ENCODE results near the gene ZNF778.
"Not testable (repeated sequence)": the region's sequence is repeated elsewhere in the genome, so short reads cannot be mapped to it uniquely, and the experiment has no call there.

The ZNF778 gene

DNA sequence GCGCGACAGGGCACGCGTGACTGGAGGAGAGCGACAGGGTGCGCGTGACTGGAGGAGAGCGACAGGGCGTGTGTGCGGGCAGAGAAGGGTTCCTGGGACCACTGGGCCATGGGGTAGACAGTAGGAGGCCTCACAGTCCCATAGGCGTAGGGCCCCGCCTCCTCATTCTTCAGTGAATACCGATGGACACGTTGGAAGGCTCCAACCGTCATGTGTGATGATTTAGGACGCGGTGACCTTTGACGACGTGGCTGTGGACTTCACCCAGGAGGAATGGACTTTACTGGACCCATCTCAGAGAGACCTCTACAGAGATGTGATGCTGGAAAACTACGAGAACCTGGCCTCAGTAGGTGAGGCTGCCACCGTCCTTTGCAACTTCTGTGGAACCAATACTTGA, 5.4 kb downstream of the ZNF778 start:
- Mint-ChIP-seq H3K27ac (no peak overlapping the region), H3K9me3 (peaks cover 9% of the 10 kb centered on the region), H3K4me3 (no peak overlapping the region), H3K27me3 (no peaks in the 10 kb centered on the region), H3K36me3 (peaks cover 30% of the 10 kb centered on the region), H3K4me1 (peaks cover 10% of the 10 kb centered on the region)

DNA sequence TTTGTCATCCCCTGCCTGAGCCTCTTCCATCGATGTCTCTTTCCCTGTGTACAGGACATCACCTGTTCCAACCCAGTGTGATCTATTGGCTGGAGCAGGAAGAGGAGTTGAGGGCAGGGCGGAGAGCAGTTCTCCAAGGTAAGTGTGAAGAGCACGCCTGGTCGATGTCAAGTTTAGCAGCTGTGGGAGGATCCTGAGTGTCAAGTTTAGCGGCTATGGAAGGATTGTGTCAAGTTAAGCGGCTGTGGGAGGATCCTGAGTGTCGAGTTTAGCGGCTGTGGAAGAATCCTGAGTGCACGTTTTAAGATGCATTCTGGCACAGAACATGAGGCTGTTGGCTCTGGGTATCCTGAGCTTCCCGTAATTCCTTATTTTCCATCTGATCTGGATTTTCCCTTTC, 7.2 kb downstream of the ZNF778 start:
- no peaks in the 10 kb centered on the region for H3K27me3 Mint-ChIP-seq
- no peak overlapping the region for H3K27ac Mint-ChIP-seq
- H3K36me3 Mint-ChIP-seq = peaks cover 44% of the 10 kb centered on the region
- H3K4me1 Mint-ChIP-seq = peaks cover 3% of the 10 kb centered on the region
- peaks cover 14% of the 10 kb centered on the region for H3K9me3 Mint-ChIP-seq
- no peak overlapping the region for H3K4me3 Mint-ChIP-seq

DNA sequence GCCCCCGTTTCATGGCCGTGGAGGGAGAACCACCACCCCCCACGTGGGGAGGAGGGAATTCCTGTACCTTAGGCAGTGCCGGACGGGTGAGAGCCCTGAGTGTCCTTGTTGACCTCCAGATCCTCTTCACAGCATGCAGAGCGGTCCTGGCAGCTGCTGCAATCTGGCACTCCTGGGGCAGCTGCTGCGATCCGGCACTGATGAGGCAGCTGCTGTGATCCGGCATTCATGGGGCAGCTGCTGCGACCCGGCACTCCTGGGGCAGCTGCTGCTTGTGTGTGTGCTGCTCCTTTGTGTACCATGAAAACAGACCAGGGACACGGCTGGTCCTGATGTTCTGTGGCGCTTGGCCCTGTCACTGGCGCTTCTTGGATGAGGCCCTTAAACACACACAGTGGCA, 12.8 kb downstream of the ZNF778 start:
- peaks cover 13% of the 10 kb centered on the region for H3K9me3 Mint-ChIP-seq
- H3K27ac Mint-ChIP-seq = no peak overlapping the region
- H3K4me1 Mint-ChIP-seq = no peaks in the 10 kb centered on the region
- peaks cover 41% of the 10 kb centered on the region for H3K36me3 Mint-ChIP-seq
- H3K27me3 Mint-ChIP-seq = no peaks in the 10 kb centered on the region
- H3K4me3 Mint-ChIP-seq = no peak overlapping the region

DNA sequence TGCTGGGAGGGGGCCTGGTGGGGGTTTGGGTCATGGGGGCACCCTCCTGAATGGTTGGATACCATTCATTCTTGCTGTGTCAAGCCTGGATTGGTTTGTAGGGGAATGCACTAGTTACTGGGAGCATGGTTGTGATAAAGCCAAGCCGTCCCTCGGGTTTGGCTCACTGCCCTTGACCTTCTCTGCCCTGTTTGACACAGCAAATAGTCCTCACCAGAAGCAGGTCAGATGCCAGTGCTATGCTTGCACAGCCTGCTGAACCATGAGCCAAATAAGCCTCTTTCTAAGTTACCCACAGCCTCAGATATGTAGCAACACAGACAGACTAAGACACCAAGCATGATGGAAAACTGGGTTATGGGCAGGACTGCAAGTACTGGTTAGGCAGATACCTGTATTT, 14.6 kb downstream of the ZNF778 start:
- no peak overlapping the region for H3K4me3 Mint-ChIP-seq
- no peak overlapping the region for H3K27ac Mint-ChIP-seq
- peaks cover 5% of the 10 kb centered on the region for H3K9me3 Mint-ChIP-seq
- H3K27me3 Mint-ChIP-seq = no peaks in the 10 kb centered on the region
- no peaks in the 10 kb centered on the region for H3K4me1 Mint-ChIP-seq
- H3K36me3 Mint-ChIP-seq = peaks cover 28% of the 10 kb centered on the region

DNA sequence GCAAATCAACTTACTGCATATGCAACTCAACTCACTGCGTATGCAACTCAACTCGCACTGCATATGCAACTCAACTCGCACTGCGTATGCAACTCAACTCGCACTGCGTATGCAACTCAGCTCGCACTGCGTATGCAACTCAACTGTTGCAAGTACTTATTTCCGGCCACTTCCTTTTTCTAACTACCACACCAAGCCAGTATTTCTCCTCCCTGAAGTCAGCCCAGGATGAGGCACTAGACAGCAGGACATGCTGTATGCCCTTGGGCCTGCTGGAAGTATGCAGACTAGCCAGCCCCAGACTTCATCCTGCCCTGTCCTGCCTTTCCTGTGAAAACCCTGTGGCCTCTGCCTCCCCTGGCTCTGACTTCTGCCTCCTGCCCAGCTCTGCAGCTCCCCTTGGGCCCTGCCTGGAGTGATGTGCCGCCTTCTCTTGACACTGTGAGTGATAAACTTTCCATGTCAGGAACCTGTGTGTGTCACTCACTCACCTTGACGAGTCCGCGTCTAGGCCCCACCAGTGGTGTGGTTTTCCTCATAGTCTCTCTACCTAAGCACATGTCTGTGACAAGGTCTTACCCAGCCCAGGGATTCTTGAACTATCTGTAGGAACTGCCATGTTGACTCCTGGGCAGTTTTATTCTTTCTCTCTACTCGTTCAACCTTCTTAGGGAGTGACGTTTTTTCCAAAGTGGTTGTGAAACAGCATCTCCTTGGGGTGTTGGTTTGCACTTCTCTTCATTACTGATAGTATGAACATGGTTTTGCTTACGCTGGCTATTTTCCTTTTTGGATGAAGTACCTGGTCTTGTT, 16.4 kb downstream of the ZNF778 start:
- no peaks in the 10 kb centered on the region for H3K9me3 Mint-ChIP-seq
- H3K4me1 Mint-ChIP-seq = no peaks in the 10 kb centered on the region
- no peaks in the 10 kb centered on the region for H3K27me3 Mint-ChIP-seq
- peaks cover 12% of the 10 kb centered on the region for H3K36me3 Mint-ChIP-seq
- no peak overlapping the region for H3K4me3 Mint-ChIP-seq
- H3K27ac Mint-ChIP-seq = no peak overlapping the region

DNA sequence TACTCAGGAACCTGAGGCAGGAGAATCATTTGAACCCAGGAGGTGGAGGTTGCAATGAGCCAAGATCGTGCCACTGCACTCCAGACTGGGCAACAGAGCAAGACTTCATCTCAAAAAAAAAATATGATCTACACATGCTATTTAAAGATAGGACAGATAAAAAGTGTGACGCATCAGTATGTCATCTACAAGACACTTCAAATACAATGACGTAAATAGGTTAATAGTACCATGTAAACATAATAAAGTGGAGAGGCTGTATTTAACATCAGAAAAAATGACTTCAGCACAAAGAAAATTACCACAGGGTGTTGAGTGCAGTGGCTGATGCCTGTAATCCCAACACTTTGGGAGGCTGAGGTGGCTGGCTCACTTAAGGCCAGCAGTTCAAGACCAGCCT, 20.2 kb downstream of the ZNF778 start:
- H3K4me3 Mint-ChIP-seq = no peak overlapping the region

DNA sequence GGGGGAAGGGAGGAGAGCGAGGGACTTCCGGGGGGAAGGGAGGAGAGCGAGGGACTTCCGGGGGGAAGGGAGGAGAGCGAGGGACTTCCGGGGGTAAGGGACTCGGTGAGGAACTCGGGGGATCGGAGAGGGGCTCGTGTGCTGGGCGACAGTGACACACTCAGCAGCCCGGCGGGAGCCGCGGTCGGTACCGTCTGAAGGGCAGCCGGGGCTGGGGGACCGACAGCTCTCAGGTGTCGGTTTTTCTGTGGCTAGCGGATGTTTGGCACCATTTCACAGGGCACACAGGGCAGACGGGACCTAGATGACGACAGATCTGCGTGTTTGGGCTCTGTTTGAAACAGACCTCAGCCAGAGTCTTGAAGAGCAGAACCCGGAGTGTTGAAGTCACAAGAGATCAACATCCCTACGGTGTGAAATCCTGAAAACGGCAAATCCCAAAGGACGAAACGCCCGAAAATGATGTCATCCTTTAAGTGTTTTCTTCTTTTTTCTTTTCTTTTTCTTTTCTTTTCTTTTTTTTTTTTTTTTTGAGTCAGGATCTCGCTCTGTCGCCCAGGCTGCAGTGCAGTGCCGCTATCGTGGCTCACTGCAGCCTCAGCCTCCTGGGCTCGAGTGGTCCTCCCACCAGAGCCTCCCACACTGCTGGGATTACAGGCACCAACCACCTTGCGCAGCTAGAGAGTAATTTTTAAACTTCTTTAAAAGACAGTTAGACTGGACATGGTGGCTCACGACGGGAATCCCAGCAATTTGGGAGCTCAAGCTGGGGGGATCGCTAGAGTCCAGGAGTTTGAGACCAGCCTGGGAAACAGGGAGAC, 23.9 kb downstream of the ZNF778 start:
- no peaks in the 10 kb centered on the region for H3K9me3 Mint-ChIP-seq

More for the DNA sequence above, 20.2 kb downstream of the ZNF778 start:
- no peaks in the 10 kb centered on the region for H3K27me3 Mint-ChIP-seq
- peaks cover 8% of the 10 kb centered on the region for H3K4me1 Mint-ChIP-seq
- H3K9me3 Mint-ChIP-seq = no peaks in the 10 kb centered on the region
- no peak overlapping the region for H3K27ac Mint-ChIP-seq
- peaks cover 3% of the 10 kb centered on the region for H3K36me3 Mint-ChIP-seq

DNA sequence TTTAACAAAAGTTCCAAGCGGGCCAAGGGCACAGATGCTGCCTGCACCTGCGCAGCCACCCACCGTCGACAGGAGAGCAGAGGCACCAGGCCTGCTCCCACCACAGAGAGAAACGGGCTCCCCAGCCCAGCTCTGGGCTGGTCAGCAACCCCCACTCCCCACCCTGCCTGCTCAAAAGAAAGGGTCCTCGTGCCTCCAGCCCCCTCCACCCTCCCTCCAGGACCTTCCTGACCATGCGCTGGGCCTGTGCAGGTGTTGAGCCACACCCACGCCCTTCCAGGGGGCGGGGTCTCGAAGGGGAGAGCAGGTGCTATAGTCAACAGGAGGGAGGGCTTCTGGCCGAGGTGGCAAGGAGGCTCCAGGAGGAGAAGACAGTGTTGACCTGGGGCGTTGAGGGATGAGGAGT, 25.3 kb downstream of the ZNF778 start:
- Mint-ChIP-seq H3K9me3 (no peaks in the 10 kb centered on the region), H3K27ac (no peak overlapping the region), H3K27me3 (no peaks in the 10 kb centered on the region), H3K4me3 (peak overlapping the region; percentile 31), H3K36me3 (no peaks in the 10 kb centered on the region), H3K4me1 (peaks cover 15% of the 10 kb centered on the region)

More for the DNA sequence above, 23.9 kb downstream of the ZNF778 start:
- H3K36me3 Mint-ChIP-seq = no peaks in the 10 kb centered on the region
- no peaks in the 10 kb centered on the region for H3K27me3 Mint-ChIP-seq
- peak overlapping the region; percentile 100 for H3K27ac Mint-ChIP-seq
- H3K4me1 Mint-ChIP-seq = peaks cover 15% of the 10 kb centered on the region
- H3K4me3 Mint-ChIP-seq = peak overlapping the region; percentile 99

DNA sequence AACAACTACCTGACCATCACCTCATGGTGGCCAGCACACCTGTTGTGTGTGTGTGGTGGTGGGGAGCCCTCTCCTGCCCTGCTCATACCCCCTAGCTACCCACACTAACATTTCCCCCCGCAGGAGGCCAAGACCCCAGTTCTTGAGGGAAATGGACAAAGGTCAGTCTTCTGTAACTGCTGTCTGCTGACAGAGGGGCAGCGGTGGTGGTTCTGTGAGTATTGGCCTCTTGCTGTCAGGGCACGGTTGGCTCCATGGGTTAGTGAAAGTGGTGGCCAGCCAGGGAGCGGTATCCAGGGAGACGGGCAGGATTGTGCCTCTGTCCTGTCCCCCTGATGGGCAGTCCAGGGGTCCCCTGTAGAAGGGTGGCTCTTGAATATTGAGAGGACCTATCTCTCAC, 26.2 kb downstream of the ZNF778 start:
- Mint-ChIP-seq H3K9me3 (no peaks in the 10 kb centered on the region), H3K4me3 (no peak overlapping the region), H3K36me3 (no peaks in the 10 kb centered on the region), H3K27ac (peak overlapping the region; percentile 47), H3K27me3 (no peaks in the 10 kb centered on the region), H3K4me1 (peaks cover 15% of the 10 kb centered on the region)

DNA sequence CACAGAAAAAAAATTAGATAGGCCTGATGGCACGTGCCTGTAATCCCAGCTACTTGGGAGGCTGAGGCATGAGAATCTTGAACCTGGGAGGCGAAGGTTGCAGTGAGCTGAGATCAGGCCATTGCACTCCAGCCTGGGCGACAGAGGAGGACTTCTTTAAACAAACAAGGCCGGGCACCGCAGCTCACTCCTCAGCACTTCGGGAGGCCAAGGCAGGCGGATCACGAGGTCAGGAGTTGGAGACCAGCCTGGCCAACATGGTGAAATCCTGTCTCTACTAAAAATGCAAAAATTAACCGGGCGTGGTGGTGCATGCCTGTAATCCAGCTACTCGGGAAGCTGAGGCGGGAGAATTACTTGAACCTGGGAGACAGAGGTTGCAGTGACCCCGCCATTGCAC, 26.8 kb downstream of the ZNF778 start:
- H3K27ac Mint-ChIP-seq, H3K27me3 Mint-ChIP-seq, H3K9me3 Mint-ChIP-seq, H3K36me3 Mint-ChIP-seq, H3K4me3 Mint-ChIP-seq: not testable (repeated sequence)
- H3K4me1 Mint-ChIP-seq = peaks cover 15% of the 10 kb centered on the region

DNA sequence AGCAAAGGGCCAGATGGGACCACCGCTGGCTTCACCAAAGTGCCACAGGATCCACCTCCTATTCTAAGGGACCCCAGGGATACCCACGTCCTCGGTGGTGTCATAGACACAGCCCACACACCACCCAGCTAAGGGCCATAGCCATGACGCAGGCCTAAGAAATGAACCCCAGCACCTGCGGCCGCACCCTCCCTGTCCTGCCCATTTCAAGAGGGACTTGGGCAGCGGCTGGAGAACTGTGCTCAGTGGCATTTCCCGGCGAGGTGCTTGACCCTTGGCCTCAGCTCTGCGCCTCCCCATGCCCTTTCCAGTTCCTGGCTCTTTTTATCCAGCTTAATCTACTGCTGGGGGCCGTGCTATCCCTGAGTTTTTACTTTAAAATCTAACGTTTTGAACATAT, 27.3 kb downstream of the ZNF778 start:
- H3K27ac Mint-ChIP-seq = no peak overlapping the region
- H3K9me3 Mint-ChIP-seq = no peaks in the 10 kb centered on the region
- H3K36me3 Mint-ChIP-seq = no peaks in the 10 kb centered on the region
- no peaks in the 10 kb centered on the region for H3K27me3 Mint-ChIP-seq
- peaks cover 14% of the 10 kb centered on the region for H3K4me1 Mint-ChIP-seq
- no peak overlapping the region for H3K4me3 Mint-ChIP-seq

DNA sequence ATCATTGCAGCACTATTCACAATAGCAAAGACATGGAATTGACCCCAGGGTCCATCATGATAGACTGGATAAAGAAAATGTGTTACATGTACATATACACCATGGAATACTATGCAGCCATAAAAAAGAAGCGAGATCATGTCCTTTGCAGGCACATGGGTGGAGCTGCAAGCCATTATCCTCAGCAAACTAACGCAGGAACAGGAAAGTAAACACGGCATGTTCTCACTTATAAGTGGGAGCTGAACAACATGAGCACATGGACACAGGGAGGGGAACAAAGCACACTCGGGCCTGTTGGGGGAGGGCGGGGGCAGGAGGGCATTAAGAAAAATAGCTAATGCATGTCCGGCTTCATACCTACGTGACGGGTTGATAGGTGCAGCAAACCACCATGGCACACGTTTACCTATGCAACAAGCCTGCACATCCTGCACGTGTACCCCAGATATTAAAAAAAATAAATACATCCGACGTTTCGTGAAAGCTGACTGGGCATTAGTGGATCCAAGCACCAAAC, 28.9 kb downstream of the ZNF778 start:
- no peak overlapping the region for H3K27ac Mint-ChIP-seq
- H3K27me3 Mint-ChIP-seq = no peaks in the 10 kb centered on the region
- H3K4me1 Mint-ChIP-seq = peaks cover 11% of the 10 kb centered on the region
- no peaks in the 10 kb centered on the region for H3K9me3 Mint-ChIP-seq
- H3K4me3 Mint-ChIP-seq = peak overlapping the region; percentile 73
- peaks cover 3% of the 10 kb centered on the region for H3K36me3 Mint-ChIP-seq

DNA sequence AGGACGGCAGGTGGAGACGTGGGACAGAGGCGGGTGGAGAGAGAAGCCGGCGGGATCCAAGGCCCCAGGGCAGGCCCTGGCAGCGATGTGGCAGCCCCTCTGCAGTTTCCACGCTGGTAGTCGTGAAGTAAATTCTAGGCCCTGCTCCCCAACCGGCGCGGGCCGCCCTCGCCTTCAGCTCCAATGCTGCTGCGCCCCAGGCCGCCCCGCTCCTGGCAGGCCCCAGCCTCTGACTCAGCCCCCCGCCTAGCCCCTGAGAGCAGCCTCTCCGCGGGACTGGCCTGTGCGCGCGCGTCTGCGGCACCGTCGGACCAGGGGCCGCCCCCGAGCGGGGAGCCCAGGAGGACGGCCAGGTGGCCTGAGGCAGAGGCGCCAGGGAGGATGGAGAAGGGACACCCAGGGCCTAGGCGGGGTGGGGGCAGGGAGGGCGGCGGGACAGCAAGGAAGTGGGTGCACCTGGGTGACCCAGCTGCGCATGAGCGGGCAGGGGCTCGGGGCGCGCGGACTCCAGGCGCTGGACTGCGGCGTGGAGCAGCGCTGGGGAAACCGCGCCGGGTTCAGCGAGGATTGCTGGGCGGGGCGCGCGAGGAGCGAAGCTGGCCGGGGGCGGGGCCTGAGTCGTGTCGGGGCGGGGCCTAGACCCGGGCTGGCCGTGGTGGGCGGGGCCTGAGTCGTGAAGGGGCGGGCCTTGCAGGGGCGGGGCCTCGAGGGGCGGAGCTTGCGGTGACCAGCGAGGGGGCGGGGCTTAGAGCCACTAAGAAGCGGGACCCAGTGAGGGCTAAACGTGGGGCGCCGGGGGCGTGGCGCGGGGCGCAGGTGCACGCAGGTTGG, 29.6 kb downstream of the ZNF778 start:
- H3K36me3 Mint-ChIP-seq = peaks cover 3% of the 10 kb centered on the region
- no peaks in the 10 kb centered on the region for H3K9me3 Mint-ChIP-seq
- peak overlapping the region; percentile 78 for H3K4me3 Mint-ChIP-seq
- peaks cover 12% of the 10 kb centered on the region for H3K4me1 Mint-ChIP-seq
- H3K27me3 Mint-ChIP-seq = no peaks in the 10 kb centered on the region
- H3K27ac Mint-ChIP-seq = no peak overlapping the region

DNA sequence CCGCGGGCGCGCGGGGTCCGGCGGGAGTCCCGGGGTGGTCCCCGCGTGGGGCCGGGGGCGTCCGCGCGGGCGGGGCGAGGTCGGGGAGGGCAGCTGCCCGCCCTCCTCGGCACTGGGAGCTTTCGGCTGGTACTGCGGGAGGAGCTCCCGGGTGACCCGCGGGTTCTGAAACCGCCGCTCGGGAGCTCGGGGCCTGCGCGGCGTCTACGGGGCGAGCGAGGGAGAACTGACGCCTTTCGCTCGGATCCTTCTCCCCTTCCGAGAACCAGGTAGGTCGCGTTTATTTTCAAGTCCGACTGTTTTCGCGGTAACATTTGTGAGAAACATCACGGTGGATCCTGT, 30.2 kb downstream of the ZNF778 start:
- not testable (repeated sequence) for H3K27ac Mint-ChIP-seq, H3K27me3 Mint-ChIP-seq, H3K36me3 Mint-ChIP-seq, H3K9me3 Mint-ChIP-seq
- H3K4me3 Mint-ChIP-seq = peak overlapping the region; percentile 78
- peaks cover 12% of the 10 kb centered on the region for H3K4me1 Mint-ChIP-seq

DNA sequence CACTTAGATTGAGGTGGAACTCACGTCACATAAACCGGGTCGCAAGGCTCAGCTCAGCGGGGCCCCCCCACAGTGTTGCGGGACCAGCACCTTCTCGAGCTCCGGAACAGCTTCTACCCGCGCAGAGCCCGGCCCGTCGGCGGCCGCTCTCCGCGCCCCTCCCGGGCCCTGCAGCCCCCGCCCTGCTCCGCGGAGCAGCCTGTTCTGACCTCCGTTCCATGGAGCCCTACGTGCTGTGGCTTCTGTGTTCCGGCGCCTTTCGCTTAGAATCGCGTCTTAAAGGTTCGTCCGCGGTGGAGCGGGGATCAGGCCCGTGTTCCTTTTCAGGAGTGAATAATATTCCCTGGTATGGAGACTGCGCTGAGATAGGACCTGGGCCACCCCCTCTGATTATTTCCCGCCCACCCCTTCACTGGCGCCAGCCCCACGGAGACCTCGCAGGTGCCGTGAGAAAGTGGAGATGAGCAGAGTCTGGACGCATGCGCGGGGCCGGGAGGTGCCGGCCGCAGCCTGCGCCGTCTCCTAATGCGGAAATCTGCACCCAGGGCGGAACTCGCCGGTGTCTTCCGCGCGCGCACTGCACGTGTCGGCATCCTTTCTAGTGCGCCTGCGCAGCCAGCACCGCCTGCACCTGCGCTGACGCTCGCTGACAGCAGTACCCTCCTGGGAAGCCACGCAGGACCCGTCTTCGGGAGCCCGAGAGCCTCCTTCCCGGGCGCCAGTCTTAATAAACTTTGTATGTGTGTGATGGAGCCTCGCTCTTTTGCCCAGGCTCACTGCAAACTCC, 30.9 kb downstream of the ZNF778 start:
- Mint-ChIP-seq H3K4me1 (peaks cover 7% of the 10 kb centered on the region), H3K4me3 (peak overlapping the region; percentile 78), H3K9me3 (no peaks in the 10 kb centered on the region), H3K36me3 (peaks cover 3% of the 10 kb centered on the region), H3K27me3 (no peaks in the 10 kb centered on the region), H3K27ac (no peak overlapping the region)
